ENCODE data around the gene KCND2.

The KCND2 gene

DNA sequence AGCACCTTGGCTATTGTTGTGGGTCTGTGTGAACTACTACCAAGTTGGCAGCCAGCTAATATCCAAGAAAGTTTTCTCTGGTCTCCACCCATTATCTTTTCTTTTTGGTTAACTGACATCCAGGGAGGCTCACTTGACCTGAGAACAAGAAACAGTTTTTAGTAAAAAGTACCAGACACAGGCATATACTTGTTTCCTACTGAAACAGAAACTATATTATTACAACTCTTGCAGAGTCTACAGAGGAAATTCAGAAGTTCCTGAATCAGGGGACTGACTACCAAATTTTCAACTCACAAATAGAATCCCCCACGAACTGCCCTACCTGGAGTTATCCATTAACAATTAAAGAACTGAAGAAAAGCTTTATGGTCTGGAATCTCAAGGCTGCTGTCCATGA, 168.9 kb downstream of the KCND2 start:
- in situ Hi-C loops (cut with HindIII; ENCODE audit: low sequenced_read_pairs) = no loop called here
- no peak for DNase-seq (ENCODE audit: low read depth, low spot score)
- no peak overlapping the region for H3K4me3 ChIP-seq (ENCODE audit: low read depth, low read length)
- TF ChIP-seq, protein P1, sequence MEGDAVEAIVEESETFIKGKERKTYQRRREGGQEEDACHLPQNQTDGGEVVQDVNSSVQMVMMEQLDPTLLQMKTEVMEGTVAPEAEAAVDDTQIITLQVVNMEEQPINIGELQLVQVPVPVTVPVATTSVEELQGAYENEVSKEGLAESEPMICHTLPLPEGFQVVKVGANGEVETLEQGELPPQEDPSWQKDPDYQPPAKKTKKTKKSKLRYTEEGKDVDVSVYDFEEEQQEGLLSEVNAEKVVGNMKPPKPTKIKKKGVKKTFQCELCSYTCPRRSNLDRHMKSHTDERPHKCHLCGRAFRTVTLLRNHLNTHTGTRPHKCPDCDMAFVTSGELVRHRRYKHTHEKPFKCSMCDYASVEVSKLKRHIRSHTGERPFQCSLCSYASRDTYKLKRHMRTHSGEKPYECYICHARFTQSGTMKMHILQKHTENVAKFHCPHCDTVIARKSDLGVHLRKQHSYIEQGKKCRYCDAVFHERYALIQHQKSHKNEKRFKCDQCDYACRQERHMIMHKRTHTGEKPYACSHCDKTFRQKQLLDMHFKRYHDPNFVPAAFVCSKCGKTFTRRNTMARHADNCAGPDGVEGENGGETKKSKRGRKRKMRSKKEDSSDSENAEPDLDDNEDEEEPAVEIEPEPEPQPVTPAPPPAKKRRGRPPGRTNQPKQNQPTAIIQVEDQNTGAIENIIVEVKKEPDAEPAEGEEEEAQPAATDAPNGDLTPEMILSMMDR (IDR thresholded peaks at IDR 0.05; ENCODE audit: low read depth, low read length) = no peak

DNA sequence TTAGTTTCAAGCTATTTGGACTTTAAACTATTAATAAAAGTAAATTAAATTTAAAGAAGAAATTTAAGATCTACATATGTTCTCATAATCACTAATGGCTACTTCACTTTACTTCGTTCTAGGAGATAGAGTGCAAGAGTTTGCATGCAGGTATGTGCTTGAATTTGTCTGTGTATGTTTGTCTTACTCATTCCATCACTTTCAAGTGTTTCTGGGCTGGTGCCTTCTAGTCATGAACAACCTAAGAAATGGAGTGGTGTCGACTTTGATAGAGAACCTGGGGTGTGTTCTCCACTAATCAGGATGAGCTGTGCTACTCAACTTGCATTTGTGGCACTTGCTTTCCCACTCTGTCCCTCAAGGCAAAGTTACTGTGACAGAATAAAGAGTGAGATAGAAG, 169.9 kb downstream of the KCND2 start:
- DNase-seq (ENCODE audit: low read depth, low spot score) = no peak
- TF ChIP-seq, protein P1 (IDR thresholded peaks at IDR 0.05; ENCODE audit: low read depth, low read length) = no peak
- no peak overlapping the region for H3K4me3 ChIP-seq (ENCODE audit: low read depth, low read length)
- in situ Hi-C loops (cut with HindIII; ENCODE audit: low sequenced_read_pairs) = no loop called here

- TF ChIP-seq, protein P1 (IDR thresholded peaks at IDR 0.05; ENCODE audit: low read depth, low read length) = no peak
- no peak overlapping the region for H3K4me3 ChIP-seq (ENCODE audit: low read depth, low read length)
- in situ Hi-C loops (cut with HindIII; ENCODE audit: low sequenced_read_pairs) = no loop called here
Measured at GRCh38 chr7:120444650-120445049, 171.7 kb downstream of the KCND2 start.

GRCh38 chr7:120445276-120445675, 172.3 kb downstream of the KCND2 start:
- H3K4me3 ChIP-seq (ENCODE audit: low read depth, low read length) = no peak overlapping the region
- DNase-seq (ENCODE audit: low read depth, low spot score) = no peak
- in situ Hi-C loops (cut with HindIII; ENCODE audit: low sequenced_read_pairs) = no loop called here
- TF ChIP-seq, protein P1 (IDR thresholded peaks at IDR 0.05; ENCODE audit: low read depth, low read length) = no peak

More at GRCh38 chr7:120444650-120445049, 171.7 kb downstream of the KCND2 start:
- DNase-seq (ENCODE audit: low read depth, low spot score) = no peak

GRCh38 chr7:120452665-120453064, 179.7 kb downstream of the KCND2 start:
- in situ Hi-C loops (cut with HindIII; ENCODE audit: low sequenced_read_pairs) = no loop called here
- H3K4me3 ChIP-seq (ENCODE audit: low read depth, low read length) = no peak overlapping the region
- no peak for DNase-seq (ENCODE audit: low read depth, low spot score)
- TF ChIP-seq, protein P1 (IDR thresholded peaks at IDR 0.05; ENCODE audit: low read depth, low read length) = no peak

GRCh38 chr7:120456699-120457098, 183.7 kb downstream of the KCND2 start:
- in situ Hi-C loops (cut with HindIII; ENCODE audit: low sequenced_read_pairs) = no loop called here
- TF ChIP-seq, protein P1 (IDR thresholded peaks at IDR 0.05; ENCODE audit: low read depth, low read length) = no peak
- H3K4me3 ChIP-seq (ENCODE audit: low read depth, low read length) = no peak overlapping the region
- no peak for DNase-seq (ENCODE audit: low read depth, low spot score)

GRCh38 chr7:120460949-120461348, 188.0 kb downstream of the KCND2 start:
- TF ChIP-seq, protein P1 (IDR thresholded peaks at IDR 0.05; ENCODE audit: low read depth, low read length) = no peak
- H3K4me3 ChIP-seq (ENCODE audit: low read depth, low read length) = no peak overlapping the region
- in situ Hi-C loops (cut with HindIII; ENCODE audit: low sequenced_read_pairs) = no loop called here
- DNase-seq (ENCODE audit: low read depth, low spot score) = no peak

Measured in astrocyte of the spinal cord (primary cell).